Esophagus (tissue), 2 donors: ENCODE data around the gene CACNB4. TPM values are rescaled to one million over a fixed set of nuclear protein-coding genes. Genes with fewer than 3 reads are reported as not detected.

Experiments used
- H3K27ac ChIP-seq, 2 donors: one replicate each; pipeline ENCODE4 v1.5.1; 2013; ENCODE audit warnings: low read depth in 2 of 2, mild to moderate bottlenecking in 2 of 2, inconsistent platforms in 1 of 2, low read length in 1 of 2, moderate library complexity in 1 of 2
- H3K27me3 ChIP-seq, 2 donors: one replicate each; pipeline ENCODE4 v1.6.1; 2013; ENCODE audit warnings: low read length in 2 of 2, control low read depth in 1 of 2, mild to moderate bottlenecking in 1 of 2; ENCODE audit not compliant: insufficient read depth in 2 of 2, control insufficient read depth in 1 of 2
- H3K36me3 ChIP-seq, 2 donors: one replicate each; pipeline ENCODE4 v1.6.1; 2013; ENCODE audit warnings: low read length in 1 of 2; ENCODE audit not compliant: control insufficient read depth in 2 of 2, insufficient read depth in 2 of 2
- H3K4me1 ChIP-seq, 2 donors: one replicate each; pipeline ENCODE4 v1.6.1; 2013; ENCODE audit warnings: low read length in 1 of 2; ENCODE audit not compliant: control insufficient read depth in 2 of 2, insufficient read depth in 2 of 2
- H3K4me3 ChIP-seq, 2 donors: one replicate each; pipeline ENCODE4 v1.5.1; 2013; ENCODE audit warnings: low read length in 2 of 2, mild to moderate bottlenecking in 2 of 2, low read depth in 1 of 2, moderate library complexity in 1 of 2
- H3K9me3 ChIP-seq, 2 donors: one replicate each; pipeline ENCODE4 v1.6.1; 2013; ENCODE audit warnings: mild to moderate bottlenecking in 2 of 2, low read depth in 1 of 2, low read length in 1 of 2, moderate library complexity in 1 of 2; ENCODE audit not compliant: control insufficient read depth in 2 of 2, insufficient read depth in 1 of 2
- WGBS, 2 donors: extraction: QIAGEN DNeasy Blood & Tissue Kit; methylation state at CpG; one replicate each; pipeline ENCODE4 v1.1.7; 2013; 5-methylcytosine and 5-hydroxymethylcytosine counted together
- polyA plus RNA-seq, 2 donors: library from polyadenylated mRNA; stranded (reverse); fragments of 200-250 nt; gene quantifications; one replicate each; pipeline ENCODE4 v1.2.3, GENCODE V29; 2013
- donor health status: healthy with polysubstance abuse.
- donor health status: Bipolar disorder and iron deficiency.

The CACNB4 gene
- polyA plus RNA-seq, 2 donors, result 1.2 to 1.3 TPM

DNA sequence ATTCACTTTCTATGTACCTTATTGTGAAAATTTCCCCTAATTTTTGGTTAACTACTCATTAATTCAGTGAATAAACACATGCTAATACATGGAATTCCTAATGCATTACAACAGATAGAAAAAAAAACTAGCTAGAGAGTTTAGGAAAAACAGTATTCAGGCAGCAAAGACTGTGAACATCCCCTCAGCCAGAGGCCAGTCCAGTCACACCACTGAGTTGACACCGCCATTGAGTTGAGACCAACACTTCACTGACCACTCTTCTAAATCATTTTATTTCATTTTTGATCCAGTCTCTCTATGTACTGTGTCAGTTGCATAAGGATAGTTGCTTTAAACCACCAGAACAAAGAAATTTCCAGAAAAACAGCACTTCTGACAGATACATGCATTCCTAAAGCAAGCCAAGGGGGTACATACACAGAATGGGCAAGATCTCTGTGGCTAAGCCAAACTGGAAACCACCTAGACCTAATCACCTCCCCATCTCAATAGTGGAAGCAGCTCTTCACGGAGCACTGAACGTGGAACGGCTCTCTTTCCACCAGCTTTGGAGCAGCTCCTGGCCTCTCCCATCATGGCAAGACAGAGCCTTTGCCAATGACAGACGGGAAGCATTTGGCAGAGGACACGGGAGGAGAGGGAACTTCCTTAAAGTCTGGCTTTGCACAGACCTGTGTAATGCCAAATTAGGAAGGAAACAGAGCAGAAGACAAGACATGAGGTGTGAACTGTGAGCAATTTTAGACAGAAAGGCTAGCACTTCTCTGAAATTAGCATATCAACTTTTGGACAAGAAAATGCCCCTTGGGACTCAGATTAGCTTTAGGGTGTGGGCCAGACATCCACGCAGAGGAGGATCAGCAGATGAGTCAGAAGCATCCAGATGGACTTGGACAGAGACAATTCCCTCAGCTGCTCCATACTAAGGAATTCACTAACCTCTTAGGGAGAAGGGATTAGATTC lies 36.4 kb downstream of the CACNB4 start:
- WGBS, 2 donors, result 28 to 36% methylated on average over 7 of the region's 7 CpGs
- Histone ChIP-seq H3K27ac (peak overlapping the region; percentile 6 to 55), H3K4me1 (no peaks in the 10 kb centered on the region), H3K36me3 (no peaks in the 10 kb centered on the region), H3K4me3 (no peak overlapping the region), H3K9me3 (peaks cover 0 to 3% of the 10 kb centered on the region in 2 donors), H3K27me3 (no peaks in the 10 kb centered on the region)

DNA sequence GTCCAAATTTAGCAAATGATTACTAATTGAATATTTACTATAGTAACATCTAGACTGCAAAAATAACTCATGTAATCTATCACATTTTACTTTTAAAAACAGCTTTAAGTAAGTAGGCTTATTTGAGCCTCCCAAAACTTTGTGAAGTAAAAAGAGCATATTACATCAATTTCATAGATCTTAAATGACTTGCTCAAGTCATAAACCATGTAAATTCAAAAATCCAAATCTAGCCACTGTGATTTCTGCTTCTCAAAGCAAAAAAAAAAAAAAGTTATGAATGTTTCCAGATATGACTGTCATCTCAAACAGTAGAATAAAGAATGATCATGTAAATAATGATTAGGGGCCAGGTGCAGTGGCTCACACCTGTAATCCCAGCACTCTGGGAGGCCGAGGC lies 37.5 kb downstream of the CACNB4 start:
- WGBS, 2 donors, result 68 to 87% methylated on average over 1 of the region's 1 CpG
- no peaks in the 10 kb centered on the region for H3K27me3 ChIP-seq
- peaks cover 0 to 3% of the 10 kb centered on the region in 2 donors for H3K9me3 ChIP-seq
- H3K27ac ChIP-seq, result no peak overlapping the region
- no peaks in the 10 kb centered on the region for H3K36me3 ChIP-seq
- H3K4me3 ChIP-seq, result no peak overlapping the region
- H3K4me1 ChIP-seq, result no peaks in the 10 kb centered on the region

DNA sequence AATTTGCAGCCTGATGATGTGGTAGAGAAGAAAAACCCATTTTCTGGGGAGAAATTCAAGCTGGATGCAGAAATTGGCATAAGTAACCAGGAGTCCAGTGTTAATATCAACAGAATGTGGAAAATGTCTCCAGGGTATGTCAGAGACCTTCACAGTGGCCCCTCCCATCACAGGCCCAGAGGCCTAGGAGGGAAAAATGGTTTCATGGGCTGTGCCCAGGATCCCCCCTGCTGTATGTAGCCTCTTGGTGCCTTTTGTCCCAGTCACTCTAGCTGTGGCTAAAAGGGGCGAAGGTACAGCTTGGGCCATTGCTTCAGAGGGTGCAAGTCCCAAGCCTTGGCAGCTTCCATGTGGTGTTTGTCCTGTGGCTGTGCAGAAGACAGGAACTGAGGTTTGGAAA lies 40.2 kb downstream of the CACNB4 start:
- no peaks in the 10 kb centered on the region for H3K27me3 ChIP-seq
- H3K4me1 ChIP-seq, result no peaks in the 10 kb centered on the region
- WGBS, 2 donors, result 47 to 90% methylated on average over 1 of the region's 1 CpG
- H3K4me3 ChIP-seq, result no peak overlapping the region
- no peak overlapping the region for H3K27ac ChIP-seq
- no peaks in the 10 kb centered on the region for H3K36me3 ChIP-seq
- H3K9me3 ChIP-seq, result peaks cover 0 to 3% of the 10 kb centered on the region in 2 donors

GRCh38 chr2:152056418-152056817 lies 42.4 kb downstream of the CACNB4 start:
- Histone ChIP-seq H3K9me3 (peaks cover 0 to 3% of the 10 kb centered on the region in 2 donors), H3K36me3 (no peaks in the 10 kb centered on the region), H3K4me1 (no peaks in the 10 kb centered on the region), H3K4me3 (no peak overlapping the region), H3K27me3 (no peaks in the 10 kb centered on the region), H3K27ac (no peak overlapping the region)
- WGBS, 2 donors, result 79 to 88% methylated on average over 4 of the region's 4 CpGs

- no peaks in the 10 kb centered on the region for H3K4me1 ChIP-seq
- no peak overlapping the region for H3K27ac ChIP-seq
- H3K4me3 ChIP-seq, result no peak overlapping the region
- WGBS, 2 donors, result 87% methylated on average over 8 of the region's 8 CpGs
- H3K27me3 ChIP-seq, result no peaks in the 10 kb centered on the region
- no peaks in the 10 kb centered on the region for H3K36me3 ChIP-seq
- peaks cover 0 to 3% of the 10 kb centered on the region in 2 donors for H3K9me3 ChIP-seq
Observed at GRCh38 chr2:152055366-152056108, 43.3 kb downstream of the CACNB4 start.

DNA sequence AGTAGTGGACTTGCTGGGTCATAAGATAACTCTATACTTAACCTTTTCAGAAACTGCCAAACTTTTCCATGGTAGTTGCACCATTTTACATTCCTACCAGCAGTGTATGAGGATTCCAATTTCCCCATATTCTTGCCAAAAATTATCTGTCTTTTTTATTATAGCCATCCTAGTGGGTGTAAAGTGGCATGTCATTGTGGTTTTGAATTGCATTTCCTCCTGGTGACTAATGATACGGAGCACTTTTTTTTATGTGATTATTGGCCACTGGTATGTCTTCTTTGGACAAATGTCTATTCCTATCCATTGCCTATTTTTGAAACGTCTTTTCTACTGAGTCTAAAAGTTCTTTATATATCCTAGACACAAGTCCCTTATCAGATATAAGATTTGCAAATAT lies 44.3 kb downstream of the CACNB4 start:
- Histone ChIP-seq H3K4me3 (no peak overlapping the region), H3K9me3 (peaks cover 0 to 3% of the 10 kb centered on the region in 2 donors), H3K4me1 (no peaks in the 10 kb centered on the region), H3K36me3 (no peaks in the 10 kb centered on the region), H3K27ac (no peak overlapping the region), H3K27me3 (no peaks in the 10 kb centered on the region)
- WGBS, 2 donors, result 27 to 35% methylated on average over 2 of the region's 2 CpGs

- Histone ChIP-seq H3K4me1 (no peaks in the 10 kb centered on the region), H3K9me3 (no peaks in the 10 kb centered on the region), H3K36me3 (no peaks in the 10 kb centered on the region), H3K27ac (no peak overlapping the region), H3K27me3 (no peaks in the 10 kb centered on the region), H3K4me3 (no peak overlapping the region)
- 86 to 92% methylated on average over 3 of the region's 3 CpGs for WGBS, 2 donors
Observed at GRCh38 chr2:152051436-152051835, 47.4 kb downstream of the CACNB4 start.

- Histone ChIP-seq H3K9me3 (no peaks in the 10 kb centered on the region), H3K36me3 (no peaks in the 10 kb centered on the region), H3K4me3 (no peak overlapping the region), H3K27me3 (no peaks in the 10 kb centered on the region), H3K4me1 (no peaks in the 10 kb centered on the region), H3K27ac (no peak overlapping the region)
- WGBS, 2 donors, result 89 to 90% methylated on average over 6 of the region's 6 CpGs
Observed at GRCh38 chr2:152050915-152051314, 47.9 kb downstream of the CACNB4 start.

GRCh38 chr2:152050341-152050740 lies 48.5 kb downstream of the CACNB4 start:
- no peaks in the 10 kb centered on the region for H3K9me3 ChIP-seq
- 68 to 69% methylated on average over 3 of the region's 3 CpGs for WGBS, 2 donors
- H3K27me3 ChIP-seq, result no peaks in the 10 kb centered on the region
- no peak overlapping the region for H3K4me3 ChIP-seq
- H3K27ac ChIP-seq, result no peak overlapping the region
- H3K36me3 ChIP-seq, result no peaks in the 10 kb centered on the region
- H3K4me1 ChIP-seq, result no peaks in the 10 kb centered on the region
